Adrenal gland (tissue), 12 donors: Measurements from ENCODE around the gene ZSWIM8. TPM values are rescaled to one million over a fixed set of nuclear protein-coding genes. Genes with fewer than 3 reads are reported as not detected.

Experiments
- DNase-seq, 7 donors: peaks; one replicate each; pipeline ENCODE4 v3.0.0-alpha.2; 2019 to 2020
- H3K27ac ChIP-seq, 5 donors: fragments of 200-600 bp; sonication (generic) in 4 of 5; 1 replicate in 3 of 5; 2 replicates in 2 of 5; pipeline versions ENCODE4 v1.5.1 to v1.8.0; 2016 to 2020; ENCODE audit warnings: mild to moderate bottlenecking in 1 of 5
- H3K27me3 ChIP-seq: fragments of 200-600 bp; 2 replicates; pipeline ENCODE4 v1.8.0; 2021
- H3K36me3 ChIP-seq, 2 donors: fragments of 200-600 bp; replicated peaks in 1 of 2; 1 replicate in 1 of 2; 2 replicates in 1 of 2; pipeline versions ENCODE4 v1.5.1 to v1.8.0; 2018 to 2022
- H3K4me1 ChIP-seq, 2 donors: fragments of 200-600 bp; replicated peaks in 1 of 2; 1 replicate in 1 of 2; 2 replicates in 1 of 2; pipeline versions ENCODE4 v1.5.1 to v1.8.0; 2018 to 2021
- H3K4me3 ChIP-seq, 4 donors: fragments of 200-600 bp; sonication (generic) in 3 of 4; one replicate each; pipeline ENCODE4 v1.5.1; 2016 to 2018
- H3K9me3 ChIP-seq, 3 donors: fragments of 200-600 bp; sonication (generic) in 1 of 3; replicated peaks in 1 of 3; 1 replicate in 2 of 3; 2 replicates in 1 of 3; pipeline versions ENCODE4 v1.5.1 to v1.8.0; 2016 to 2021
- POLR2A ChIP-seq, 2 donors: fragments of 450-650 bp; IDR thresholded peaks; one replicate each; pipeline ENCODE4 v1.6.1; 2017; ENCODE audit warnings: antibody characterized with exemption in 2 of 2, mild to moderate bottlenecking in 2 of 2, moderate library complexity in 1 of 2
- WGBS, 4 donors: extraction: QIAGEN DNeasy Blood & Tissue Kit in 2 of 4; methylation state at CpG; one replicate each; pipeline versions ENCODE4 v1.1.5 to v1.1.7; 2013 to 2017; 5-methylcytosine and 5-hydroxymethylcytosine counted together
- intact Hi-C, 2 donors: fragments of 100-400 bp; cut with DNase I; formaldehyde crosslinking; loops; one replicate each; pipeline versions ENCODE4 v1.14.1 to v1.15.0; 2022 to 2023
- polyA plus RNA-seq, 3 donors: library from polyadenylated mRNA; stranded (reverse); fragments of 200-250 nt in 2 of 3; fragments of 350-450 nt in 1 of 3; fragmentation: Illumina TruSeq in 1 of 3; extraction: RNeasy Lipid Tissue Mini Kit (QIAGEN cat#74804) in 1 of 3; gene quantifications; one replicate each; pipeline ENCODE4 v1.2.3, GENCODE V29; 2013 to 2014
- total RNA-seq, 9 donors: library from RNA; depleted of rRNA in 4 of 9; stranded (reverse); fragments of >200 nt in 4 of 9; fragments of 120-200 nt in 1 of 9; fragmentation: NEBNext Ultra II Directional in 1 of 9; extraction: Animal tissue kit (Norgen Biotek cat#: 25700) in 1 of 9; gene quantifications; one replicate each; pipeline versions ENCODE4 v1.1.0 to v1.2.4, GENCODE V29; 2013 to 2023
- TF ChIP-seq, protein P1 (sequence below), 6 experiments: fragments of 450-650 bp in 4 of 6; fragments of 200-600 bp in 2 of 6; sonication (generic) in 1 of 6; IDR thresholded peaks; 1 replicate in 5 of 6; 2 replicates in 1 of 6; pipeline versions ENCODE4 v1.5.1 to v1.8.0; 2016 to 2021; ENCODE audit warnings: antibody characterized with exemption in 6 of 6, mild to moderate bottlenecking in 2 of 6, moderate library complexity in 1 of 6
- donor health status: healthy with polysubstance abuse.
- donor health status: Bipolar disorder and iron deficiency.
- donor health status: DM: yes; HTN: yes; CAD: no.
- donor health status: DM: no; HTN: no; CAD: no.
- donor health status: DM: no; HTN: no; CAD: no.
- donor health status: DM: yes; HTN: yes; CAD: no.

ZSWIM8 gene
- total and polyA plus RNA-seq, 12 donors = 55.7 to 714 (median 114) TPM

- peak in 1 of 7 donors; percentile 42 for DNase-seq
- 78 to 85% (median 80%) methylated on average over 10 to 20 of the region's 20 CpGs for WGBS, 4 donors
- Histone ChIP-seq H3K27ac (no peak overlapping the region), H3K36me3 (peaks cover 0 to 100% of the 10 kb centered on the region in 2 donors), H3K4me1 (no peaks in the 10 kb centered on the region), H3K4me3 (no peak overlapping the region), H3K9me3 (no peaks in the 10 kb centered on the region), H3K27me3 (no peaks in the 10 kb centered on the region)
- TF ChIP-seq, protein P1, sequence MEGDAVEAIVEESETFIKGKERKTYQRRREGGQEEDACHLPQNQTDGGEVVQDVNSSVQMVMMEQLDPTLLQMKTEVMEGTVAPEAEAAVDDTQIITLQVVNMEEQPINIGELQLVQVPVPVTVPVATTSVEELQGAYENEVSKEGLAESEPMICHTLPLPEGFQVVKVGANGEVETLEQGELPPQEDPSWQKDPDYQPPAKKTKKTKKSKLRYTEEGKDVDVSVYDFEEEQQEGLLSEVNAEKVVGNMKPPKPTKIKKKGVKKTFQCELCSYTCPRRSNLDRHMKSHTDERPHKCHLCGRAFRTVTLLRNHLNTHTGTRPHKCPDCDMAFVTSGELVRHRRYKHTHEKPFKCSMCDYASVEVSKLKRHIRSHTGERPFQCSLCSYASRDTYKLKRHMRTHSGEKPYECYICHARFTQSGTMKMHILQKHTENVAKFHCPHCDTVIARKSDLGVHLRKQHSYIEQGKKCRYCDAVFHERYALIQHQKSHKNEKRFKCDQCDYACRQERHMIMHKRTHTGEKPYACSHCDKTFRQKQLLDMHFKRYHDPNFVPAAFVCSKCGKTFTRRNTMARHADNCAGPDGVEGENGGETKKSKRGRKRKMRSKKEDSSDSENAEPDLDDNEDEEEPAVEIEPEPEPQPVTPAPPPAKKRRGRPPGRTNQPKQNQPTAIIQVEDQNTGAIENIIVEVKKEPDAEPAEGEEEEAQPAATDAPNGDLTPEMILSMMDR (IDR thresholded peaks at IDR 0.05) = no peak
- no peak for TF ChIP-seq POLR2A (IDR thresholded peaks at IDR 0.05)
- intact Hi-C loops = no loop called here
Measured at GRCh38 chr10:73800560-73801252, 15.3 kb downstream of the ZSWIM8 start.

DNA sequence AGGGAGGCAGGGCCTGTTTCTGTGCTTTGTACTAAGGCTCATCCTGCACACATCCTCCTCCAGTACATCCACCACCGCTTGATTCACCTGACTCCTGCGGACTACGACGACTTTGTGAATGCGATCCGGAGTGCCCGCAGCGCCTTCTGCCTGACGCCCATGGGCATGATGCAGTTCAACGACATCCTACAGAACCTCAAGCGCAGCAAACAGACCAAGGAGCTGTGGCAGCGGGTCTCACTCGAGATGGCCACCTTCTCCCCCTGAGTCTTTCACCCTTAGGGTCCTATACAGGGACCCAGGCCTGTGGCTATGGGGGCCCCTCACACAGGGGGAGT, 15.8 kb downstream of the ZSWIM8 start:
- H3K9me3 ChIP-seq = no peaks in the 10 kb centered on the region
- H3K27me3 ChIP-seq = no peaks in the 10 kb centered on the region
- peaks cover 0 to 100% of the 10 kb centered on the region in 2 donors for H3K36me3 ChIP-seq
- no peaks in the 10 kb centered on the region for H3K4me1 ChIP-seq
- no peak overlapping the region for H3K27ac ChIP-seq
- WGBS, 4 donors = 89 to 94% (median 93%) methylated on average over 10 to 13 of the region's 13 CpGs
- no peak for TF ChIP-seq POLR2A (IDR thresholded peaks at IDR 0.05)
- TF ChIP-seq, protein P1 (IDR thresholded peaks at IDR 0.05) = no peak
- no peak for DNase-seq
- intact Hi-C loops = no loop called here
- no peak overlapping the region for H3K4me3 ChIP-seq

DNA sequence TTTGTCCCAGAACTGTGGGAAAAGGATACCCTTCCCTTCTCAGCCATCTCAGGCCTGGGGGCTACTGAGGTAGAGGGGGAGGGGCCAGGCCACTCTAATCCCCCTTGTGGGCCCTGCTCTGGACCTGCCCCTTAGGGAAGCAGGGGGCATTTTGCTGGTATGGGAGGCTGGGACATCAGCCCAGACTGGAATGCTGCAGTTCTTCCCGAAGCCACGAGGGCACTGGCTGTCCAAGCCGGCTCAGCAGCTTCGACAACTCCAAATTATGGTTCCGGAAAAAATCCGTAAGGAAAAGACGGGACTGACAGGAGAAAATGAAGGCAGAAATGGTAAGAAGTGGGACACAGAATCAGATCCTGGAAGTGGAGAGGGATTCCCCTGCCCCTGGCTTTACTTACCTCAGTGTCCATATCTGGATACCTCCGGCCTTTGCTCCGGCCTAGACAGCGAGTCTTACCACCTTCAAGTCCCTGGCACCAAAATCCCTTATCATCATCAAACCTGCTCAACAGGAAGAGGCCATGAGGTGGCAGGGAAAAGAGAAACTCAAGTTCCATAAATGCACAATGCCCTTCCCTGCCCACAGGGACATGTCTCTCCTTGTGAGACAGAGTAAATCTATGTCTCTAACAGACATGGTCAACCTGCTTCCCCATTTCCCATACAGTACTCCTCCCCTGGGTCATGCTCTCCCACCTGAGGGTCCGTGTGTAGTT, 17.0 kb downstream of the ZSWIM8 start:
- Histone ChIP-seq H3K9me3 (no peaks in the 10 kb centered on the region), H3K4me1 (peaks cover 0 to 10% of the 10 kb centered on the region in 2 donors), H3K36me3 (peaks cover 0 to 100% of the 10 kb centered on the region in 2 donors), H3K4me3 (no peak overlapping the region), H3K27me3 (no peaks in the 10 kb centered on the region), H3K27ac (no peak overlapping the region)
- no peak for TF ChIP-seq POLR2A (IDR thresholded peaks at IDR 0.05)
- TF ChIP-seq, protein P1 (IDR thresholded peaks at IDR 0.05) = no peak
- DNase-seq = peak in 1 of 7 donors; percentile 26
- WGBS, 4 donors = 83 to 91% (median 84%) methylated on average over 11 of the region's 11 CpGs
- intact Hi-C loops = no loop called here

DNA sequence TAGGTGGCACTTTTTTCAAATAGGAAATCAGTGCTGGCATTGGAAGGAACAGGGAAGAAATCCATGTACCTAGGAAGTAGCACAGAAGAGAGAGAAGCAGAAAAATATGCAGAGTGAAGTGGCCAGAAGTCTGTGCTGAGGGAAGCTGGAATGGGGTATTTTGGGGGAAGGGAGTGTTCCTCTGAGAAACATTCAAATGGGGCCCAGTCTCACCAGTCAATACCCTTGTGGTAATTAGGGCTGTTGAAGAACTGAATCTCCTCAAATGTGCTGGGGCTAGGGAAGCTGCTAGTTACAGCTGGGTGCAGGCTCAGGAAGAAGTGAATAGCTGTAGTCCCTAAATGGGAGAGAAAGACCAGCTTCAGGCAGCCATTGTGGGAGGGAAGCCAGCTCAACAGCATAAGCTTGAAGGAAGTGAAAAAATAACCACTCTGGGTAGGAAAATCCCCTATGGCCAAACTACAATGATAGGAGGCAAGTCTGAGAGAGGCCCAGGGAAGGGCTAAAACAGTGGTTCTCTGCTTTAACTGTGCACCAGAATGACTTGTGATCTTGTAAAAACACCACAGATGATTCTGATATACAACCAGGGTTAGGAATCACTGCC, 18.4 kb downstream of the ZSWIM8 start:
- H3K36me3 ChIP-seq = peaks cover 0 to 99% of the 10 kb centered on the region in 2 donors
- peaks cover 5 to 18% of the 10 kb centered on the region in 2 donors for H3K4me1 ChIP-seq
- H3K27me3 ChIP-seq = no peaks in the 10 kb centered on the region
- DNase-seq = no peak
- TF ChIP-seq POLR2A (IDR thresholded peaks at IDR 0.05) = no peak
- TF ChIP-seq, protein P1 (IDR thresholded peaks at IDR 0.05) = no peak
- intact Hi-C loops = no loop called here
- H3K4me3 ChIP-seq = no peak overlapping the region
- H3K27ac ChIP-seq = no peak overlapping the region
- no peaks in the 10 kb centered on the region for H3K9me3 ChIP-seq
